GM12878 (cell line): ENCODE data around the gene ZNF214. TPM values are rescaled to one million over a fixed set of nuclear protein-coding genes. Genes with fewer than 3 reads are reported as not detected.

Experiments used
- ATAC-seq: fragments of 200-7000 bp; cut with Tn5 transposase; 3 replicates; pipeline ENCODE4 v1.9.1; 2020; ENCODE audit warnings: mild to moderate bottlenecking, moderate library complexity
- BruUV-seq: library from RNA; stranded (reverse); fragments of 400-500 nt; replicated peaks from 2 replicates; lab custom pipeline; 2021; lab: Mats Ljungman, UMichigan
- CTCF ChIA-PET: fragments of 300-600 bp; sonication (Branson Sonifier 250); formaldehyde crosslinking; extraction: SDS; loops from one replicate; lab custom pipeline; 2021; ENCODE audit warnings: inconsistent platforms; lab: Yijun Ruan, JAX
- POLR2A ChIA-PET: fragments of 350-600 bp; formaldehyde crosslinking; extraction: SDS; loops from one replicate; lab custom pipeline; 2021; ENCODE audit warnings: inconsistent platforms; lab: Charles Lee
- RAD21 ChIA-PET: fragments of 300-600 bp; sonication (Branson Sonifier 250); formaldehyde crosslinking; loops from one replicate; lab custom pipeline; 2023; ENCODE audit warnings: antibody characterized with exemption; ENCODE audit not compliant: unreplicated experiment; lab: Charles Lee
- SMC1A ChIA-PET: fragments of 300-600 bp; sonication (Branson Sonifier 250); formaldehyde crosslinking; loops from one replicate; lab custom pipeline; 2023; ENCODE audit not compliant: unreplicated experiment, uncharacterized antibody; lab: Charles Lee
- DNase-seq: peaks from one replicate; pipeline ENCODE4 v3.0.0-alpha.2; 2011; ENCODE audit warnings: low read depth, low spot score
- FAIRE-seq: peaks from 3 replicates; lab custom pipeline; 2011; peaks lifted over from hg19 to GRCh38; lab: Jason Lieb, UNC
- H2AFZ ChIP-seq: 2 replicates; pipeline ENCODE4 v1.6.0; 2011; ENCODE audit warnings: low read depth, low read length, control low read depth; ENCODE audit not compliant: control insufficient read depth
- H3K27ac ChIP-seq: 2 replicates; pipeline ENCODE4 v1.5.1; 2011; ENCODE audit warnings: control low read depth; ENCODE audit not compliant: control insufficient read depth, insufficient read depth
- H3K27me3 ChIP-seq, 2 experiments: replicated peaks in 1 of 2; 2 replicates each; pipeline versions ENCODE4 v1.6.0 to v1.6.1; 2011; ENCODE audit warnings: low read length in 1 of 2; ENCODE audit not compliant: control insufficient read depth in 2 of 2, insufficient read depth in 2 of 2
- H3K36me3 ChIP-seq, 2 experiments: 2 replicates each; pipeline ENCODE4 v1.5.1; 2011; ENCODE audit warnings: low read length in 1 of 2; ENCODE audit not compliant: control insufficient read depth in 2 of 2, insufficient read depth in 2 of 2
- H3K4me1 ChIP-seq: 2 replicates; pipeline ENCODE4 v1.6.1; 2011; ENCODE audit warnings: mild to moderate bottlenecking, low read length, moderate library complexity, mixed read lengths; ENCODE audit not compliant: control insufficient read depth, insufficient read depth
- H3K4me2 ChIP-seq: 2 replicates; pipeline ENCODE4 v1.6.0; 2011; ENCODE audit warnings: control low read depth; ENCODE audit not compliant: control insufficient read depth, insufficient read depth
- H3K4me3 ChIP-seq: fragments of 200-600 bp; sonication (generic); 2 replicates; pipeline ENCODE4 v1.5.1; 2016
- H3K79me2 ChIP-seq: 2 replicates; pipeline ENCODE4 v1.6.0; 2011; ENCODE audit warnings: low read length; ENCODE audit not compliant: control insufficient read depth, insufficient read depth
- H3K9ac ChIP-seq: 2 replicates; pipeline ENCODE4 v1.8.0; 2011; ENCODE audit warnings: low read length, control low read depth, mixed read lengths; ENCODE audit not compliant: control insufficient read depth, insufficient read depth
- H3K9me3 ChIP-seq: replicated peaks from 3 replicates; pipeline ENCODE4 v1.5.1; 2011; ENCODE audit warnings: mild to moderate bottlenecking, low read length; ENCODE audit not compliant: control insufficient read depth, insufficient read depth
- H4K20me1 ChIP-seq: 2 replicates; pipeline ENCODE4 v1.6.0; 2011; ENCODE audit not compliant: control insufficient read depth, insufficient read depth
- ATF7 ChIP-seq: fragments of 450-650 bp; IDR thresholded peaks from 2 replicates; pipeline ENCODE4 v1.6.1; 2016; ENCODE audit warnings: low read depth, mild to moderate bottlenecking
- ETV6 ChIP-seq, 2 experiments: fragments of 450-650 bp in 1 of 2; IDR thresholded peaks in 1 of 2; conservative IDR thresholded peaks in 1 of 2; 2 replicates each; pipeline ENCODE4 v1.6.1; 2014; ENCODE audit warnings: antibody characterized with exemption in 1 of 2, borderline replicate concordance in 1 of 2, low read depth in 1 of 2, mild to moderate bottlenecking in 1 of 2, moderate library complexity in 1 of 2
- HDAC6 ChIP-seq: fragments of 200-600 bp; sonication (generic); IDR thresholded peaks from one replicate; pipeline ENCODE4 v1.8.0; 2017; ENCODE audit warnings: antibody characterized with exemption; ENCODE audit not compliant: unreplicated experiment
- MYC ChIP-seq: IDR thresholded peaks from 2 replicates; pipeline ENCODE4 v1.6.1; 2011; ENCODE audit warnings: mild to moderate bottlenecking, low read length, moderate library complexity, inconsistent platforms; ENCODE audit not compliant: insufficient read depth, insufficient replicate concordance, insufficient read length, severe bottlenecking
- RAD51 ChIP-seq: fragments of 450-650 bp; IDR thresholded peaks from 2 replicates; pipeline ENCODE4 v1.6.1; 2016; ENCODE audit warnings: moderate library complexity, mild to moderate bottlenecking, inconsistent platforms
- RB1 ChIP-seq: fragments of 450-650 bp; formaldehyde crosslinking; IDR thresholded peaks from 2 replicates; pipeline ENCODE4 v1.6.1; 2017; ENCODE audit warnings: mild to moderate bottlenecking, borderline replicate concordance
- RELA ChIP-seq: fragments of 450-650 bp; IDR thresholded peaks from 2 replicates; pipeline ENCODE4 v1.8.0; 2014; ENCODE audit warnings: borderline replicate concordance; ENCODE audit not compliant: partially characterized antibody
- SREBF1 ChIP-seq: IDR thresholded peaks from 2 replicates; pipeline ENCODE4 v1.6.1; 2012; ENCODE audit warnings: mild to moderate bottlenecking, low read length
- SREBF2 ChIP-seq: IDR thresholded peaks from 2 replicates; pipeline ENCODE4 v1.6.1; 2012; ENCODE audit warnings: mild to moderate bottlenecking, low read length
- SRF ChIP-seq, 2 experiments: IDR thresholded peaks; 2 replicates each; pipeline ENCODE4 v1.6.1; 2011; ENCODE audit warnings: low read depth in 2 of 2, low read length in 2 of 2, mild to moderate bottlenecking in 1 of 2, moderate library complexity in 1 of 2
- ZBED1 ChIP-seq: IDR thresholded peaks from 2 replicates; pipeline ENCODE4 v1.6.1; 2016; ENCODE audit warnings: borderline replicate concordance
- ZSCAN29 ChIP-seq: fragments of 450-650 bp; IDR thresholded peaks from 2 replicates; pipeline ENCODE4 v1.6.1; 2017; ENCODE audit warnings: mild to moderate bottlenecking, moderate library complexity
- ZZZ3 ChIP-seq: IDR thresholded peaks from 2 replicates; pipeline ENCODE4 v1.6.1; 2011; ENCODE audit warnings: low read depth; ENCODE audit not compliant: control insufficient read depth, insufficient read length
- WGBS: methylation state at CpG from one replicate; pipeline ENCODE4 v1.1.6; 2016; ENCODE audit warnings: low lambda C conversion rate; ENCODE audit not compliant: insufficient replicate concordance, insufficient coverage; ENCODE audit errors: missing lambda C conversion rate; 5-methylcytosine and 5-hydroxymethylcytosine counted together
- in situ Hi-C: fragments of 300-500 bp; cut with MboI; formaldehyde crosslinking; loops from 9 replicates; pipeline ENCODE4 v1.14.3; 2018; ENCODE audit warnings: mixed read lengths
- intact Hi-C: fragments of 100-400 bp; cut with micrococcal nuclease; formaldehyde crosslinking; loops from one replicate; pipeline ENCODE4 v1.14.2; 2022; ENCODE audit not compliant: unreplicated experiment
- polyA plus RNA-seq, 11 experiments: library from polyadenylated mRNA; depleted of rRNA in 4 of 11; unstranded in 6 of 11; stranded (reverse) in 5 of 11; fragments of >200 nt; fragmentation: Nextera tagmentation in 4 of 11; fragmentation: Illumina TruSeq in 1 of 11; extraction: Ambion mirVana in 4 of 11; extraction: Trizol in 1 of 11; gene quantifications; 1 replicate in 1 of 11; 2 replicates in 10 of 11; pipeline versions ENCODE4 v1.2.1 to v1.2.3, GENCODE V29; 2011 to 2016; ENCODE audit warnings: inconsistent platforms in 2 of 11, missing spikeins in 2 of 11, low read depth in 1 of 11
- total RNA-seq, 4 experiments: library from RNA; depleted of rRNA in 3 of 4; stranded (reverse); fragments of >200 nt in 3 of 4; fragmentation: Illumina TruSeq in 1 of 4; extraction: Trizol in 1 of 4; gene quantifications; 2 replicates each; pipeline versions ENCODE4 v1.2.1 to v1.2.3, GENCODE V29; 2013 to 2021
- TF ChIP-seq, protein P1 (sequence below): fragments of 450-650 bp; IDR thresholded peaks from 2 replicates; pipeline ENCODE4 v1.6.1; 2017; ENCODE audit warnings: low read depth, mild to moderate bottlenecking, moderate library complexity
- TF ChIP-seq, protein P2 (sequence below): fragments of 450-650 bp; IDR thresholded peaks from 2 replicates; pipeline ENCODE4 v1.6.1; 2018; ENCODE audit warnings: borderline replicate concordance, mild to moderate bottlenecking; ENCODE audit not compliant: partially characterized antibody

Gene ZNF214
- total and polyA plus RNA-seq, 10 of the 15 experiments (the other 5 are each of a cell fraction or from before 2014, with no cell fraction given), result 0.18 TPM; not detected in 9

DNA sequence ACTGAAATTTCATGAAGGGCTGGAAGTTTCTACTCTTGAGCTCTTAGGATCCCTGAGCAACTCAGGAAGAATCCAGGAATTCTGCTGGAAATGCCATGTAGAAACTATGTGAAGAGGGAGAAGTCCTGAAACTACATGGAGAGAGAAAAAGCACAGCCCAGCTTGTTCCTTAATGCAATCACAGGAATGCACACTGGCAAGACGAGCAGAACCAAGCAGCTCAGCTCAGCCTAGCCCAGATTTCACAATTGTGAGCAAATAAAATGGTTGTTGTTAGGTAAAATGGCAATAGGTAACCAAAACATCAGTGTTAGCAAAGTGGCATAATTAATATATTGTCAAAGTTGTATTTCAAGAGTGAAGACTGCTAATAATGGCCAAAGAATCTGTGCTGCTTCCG lies 28.1 kb downstream of the ZNF214 start:
- H3K4me2 ChIP-seq, result no peak overlapping the region
- H3K9me3 ChIP-seq, result no peaks in the 10 kb centered on the region
- H3K79me2 ChIP-seq, result no peaks in the 10 kb centered on the region
- no peak for FAIRE-seq
- no peaks in the 10 kb centered on the region for H3K4me1 ChIP-seq
- TF ChIP-seq ZSCAN29 (no peak), RAD51 (no peak), ATF7 (no peak), ZBED1 (no peak), ETV6 (conservative IDR thresholded peaks at IDR 0.05 in 1 of 2, IDR thresholded peaks at IDR 0.05 in 1 of 2; ENCODE audit: borderline replicate concordance in 1 of 2, low read depth in 1 of 2) (no peak), ZZZ3 (no peak), MYC (no peak)
- in situ Hi-C loops (no loop called here), intact Hi-C loops (no loop called here)
- no peaks in the 10 kb centered on the region for H3K27me3 ChIP-seq
- H3K36me3 ChIP-seq, result no peaks in the 10 kb centered on the region
- ChIA-PET CTCF (no interaction called here), POLR2A (no interaction called here), SMC1A (no interaction called here), RAD21 (interaction anchor here (0.5 kb wide), 1 partner anchor 48 kb away, joined by 3 read pairs; no protein-coding TSS in a partner anchor)
- ATAC-seq, result no peak
- H3K9ac ChIP-seq, result no peak overlapping the region
- H3K4me3 ChIP-seq, result no peak overlapping the region
- H3K27ac ChIP-seq, result no peak overlapping the region
- DNase-seq, result no peak
- H2AFZ ChIP-seq, result no peak overlapping the region
- BruUV-seq, result no TSS peak
- WGBS, result 48% methylated on average over 2 of the region's 2 CpGs
- no peaks in the 10 kb centered on the region for H4K20me1 ChIP-seq

DNA sequence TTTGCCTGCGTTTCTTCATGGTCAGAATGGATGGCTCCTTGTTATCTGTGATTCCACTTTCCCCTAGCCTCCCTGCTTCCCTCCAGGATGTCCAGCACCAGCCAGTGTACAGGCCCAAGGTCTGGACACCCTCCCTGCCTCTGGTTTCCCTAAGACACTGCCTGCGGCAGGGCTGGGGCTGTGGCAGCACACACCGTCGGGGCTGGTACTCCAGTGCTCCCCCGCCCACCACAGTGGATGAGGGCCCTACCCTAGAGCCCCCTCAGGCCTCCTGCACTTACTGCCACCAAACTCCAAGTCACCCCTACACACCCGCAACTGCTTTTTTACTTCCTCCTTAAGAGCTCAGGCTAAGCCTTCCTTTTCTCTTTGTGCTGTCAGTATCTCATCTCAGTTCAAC lies 28.9 kb downstream of the ZNF214 start:
- H3K36me3 ChIP-seq, result no peaks in the 10 kb centered on the region
- no TSS peak for BruUV-seq
- no peak for FAIRE-seq
- TF ChIP-seq RB1 (no peak), RAD51 (no peak), HDAC6 (no peak), SRF (IDR thresholded peaks at IDR 0.05; ENCODE audit: low read depth in 2 of 2, low read length in 2 of 2) (no peak), SREBF2 (no peak), SREBF1 (no peak), RELA (no peak)
- TF ChIP-seq, protein P1, sequence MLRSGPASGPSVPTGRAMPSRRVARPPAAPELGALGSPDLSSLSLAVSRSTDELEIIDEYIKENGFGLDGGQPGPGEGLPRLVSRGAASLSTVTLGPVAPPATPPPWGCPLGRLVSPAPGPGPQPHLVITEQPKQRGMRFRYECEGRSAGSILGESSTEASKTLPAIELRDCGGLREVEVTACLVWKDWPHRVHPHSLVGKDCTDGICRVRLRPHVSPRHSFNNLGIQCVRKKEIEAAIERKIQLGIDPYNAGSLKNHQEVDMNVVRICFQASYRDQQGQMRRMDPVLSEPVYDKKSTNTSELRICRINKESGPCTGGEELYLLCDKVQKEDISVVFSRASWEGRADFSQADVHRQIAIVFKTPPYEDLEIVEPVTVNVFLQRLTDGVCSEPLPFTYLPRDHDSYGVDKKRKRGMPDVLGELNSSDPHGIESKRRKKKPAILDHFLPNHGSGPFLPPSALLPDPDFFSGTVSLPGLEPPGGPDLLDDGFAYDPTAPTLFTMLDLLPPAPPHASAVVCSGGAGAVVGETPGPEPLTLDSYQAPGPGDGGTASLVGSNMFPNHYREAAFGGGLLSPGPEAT, result no peak
- TF ChIP-seq, protein P2, sequence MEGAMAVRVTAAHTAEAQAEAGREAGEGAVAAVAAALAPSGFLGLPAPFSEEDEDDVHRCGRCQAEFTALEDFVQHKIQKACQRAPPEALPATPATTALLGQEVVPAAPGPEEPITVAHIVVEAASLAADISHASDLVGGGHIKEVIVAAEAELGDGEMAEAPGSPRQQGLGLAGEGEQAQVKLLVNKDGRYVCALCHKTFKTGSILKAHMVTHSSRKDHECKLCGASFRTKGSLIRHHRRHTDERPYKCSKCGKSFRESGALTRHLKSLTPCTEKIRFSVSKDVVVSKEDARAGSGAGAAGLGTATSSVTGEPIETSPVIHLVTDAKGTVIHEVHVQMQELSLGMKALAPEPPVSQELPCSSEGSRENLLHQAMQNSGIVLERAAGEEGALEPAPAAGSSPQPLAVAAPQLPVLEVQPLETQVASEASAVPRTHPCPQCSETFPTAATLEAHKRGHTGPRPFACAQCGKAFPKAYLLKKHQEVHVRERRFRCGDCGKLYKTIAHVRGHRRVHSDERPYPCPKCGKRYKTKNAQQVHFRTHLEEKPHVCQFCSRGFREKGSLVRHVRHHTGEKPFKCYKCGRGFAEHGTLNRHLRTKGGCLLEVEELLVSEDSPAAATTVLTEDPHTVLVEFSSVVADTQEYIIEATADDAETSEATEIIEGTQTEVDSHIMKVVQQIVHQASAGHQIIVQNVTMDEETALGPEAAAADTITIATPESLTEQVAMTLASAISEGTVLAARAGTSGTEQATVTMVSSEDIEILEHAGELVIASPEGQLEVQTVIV, result no peak

More for the DNA sequence above, 28.9 kb downstream of the ZNF214 start:
- CTCF ChIA-PET, result no interaction called here
- POLR2A ChIA-PET, result no interaction called here
- no peak overlapping the region for H3K27ac ChIP-seq
- WGBS, result 34% methylated on average over 4 of the region's 6 CpGs
- ATAC-seq, result no peak
- no peak overlapping the region for H3K4me2 ChIP-seq
- H3K79me2 ChIP-seq, result no peaks in the 10 kb centered on the region
- H4K20me1 ChIP-seq, result no peaks in the 10 kb centered on the region
- no peaks in the 10 kb centered on the region for H3K4me1 ChIP-seq
- in situ Hi-C loops, result no loop called here
- SMC1A ChIA-PET, result no interaction called here
- no peak overlapping the region for H3K4me3 ChIP-seq
- H3K9me3 ChIP-seq, result no peaks in the 10 kb centered on the region
- H2AFZ ChIP-seq, result no peak overlapping the region
- no peak for DNase-seq
- no peaks in the 10 kb centered on the region for H3K27me3 ChIP-seq
- intact Hi-C loops, result no loop called here
- no peak overlapping the region for H3K9ac ChIP-seq
- RAD21 ChIA-PET, result no interaction called here
